ENCODE data around the gene LGI2.

- TF ChIP-seq CTCF (IDR thresholded peaks at IDR 0.05) (no peak), POLR2A (IDR thresholded peaks at IDR 0.05) (no peak), POLR2AphosphoS5 (IDR thresholded peaks at IDR 0.05) (no peak)
These were observed 20.8 kb upstream of the LGI2 start for GRCh38 chr4:25051534-25051933.

All from breast epithelium (tissue), 3 donors.